Pancreas (tissue), 10 donors: Measurements from ENCODE around the gene CTTNBP2NL. TPM values are rescaled to one million over a fixed set of nuclear protein-coding genes. Genes with fewer than 3 reads are reported as not detected.

Source experiments
- ATAC-seq, 4 donors: fragments of 200-7000 bp; cut with Tn5 transposase; one replicate each; pipeline versions ENCODE4 v1.8.0 to v1.9.1; 2020; ENCODE audit warnings: mild to moderate bottlenecking in 4 of 4, moderate library complexity in 4 of 4
- DNase-seq, 6 donors: peaks; one replicate each; pipeline ENCODE4 v3.0.0-alpha.2; 2020
- FAIRE-seq: peaks from 2 replicates; lab custom pipeline; 2012; peaks lifted over from hg19 to GRCh38; lab: Jason Lieb, UNC
- H3K27ac ChIP-seq, 4 donors: fragments of 200-600 bp; sonication (generic); 1 replicate in 3 of 4; 2 replicates in 1 of 4; pipeline versions ENCODE4 v1.5.0 to v1.8.0; 2020
- H3K27me3 ChIP-seq, 4 donors: fragments of 200-600 bp; one replicate each; pipeline ENCODE4 v1.8.0; 2021
- H3K36me3 ChIP-seq, 3 donors: fragments of 200-600 bp; sonication (generic) in 1 of 3; one replicate each; pipeline versions ENCODE4 v1.5.0 to v1.8.0; 2020 to 2021
- H3K4me1 ChIP-seq, 3 donors: fragments of 200-600 bp; one replicate each; pipeline ENCODE4 v1.8.0; 2021
- H3K4me3 ChIP-seq, 4 donors: fragments of 200-600 bp; sonication (generic) in 2 of 4; one replicate each; pipeline versions ENCODE4 v1.5.0 to v1.8.0; 2020 to 2021
- H3K9me3 ChIP-seq, 4 donors: fragments of 200-600 bp; one replicate each; pipeline ENCODE4 v1.8.0; 2021
- WGBS, 2 donors: extraction: QIAGEN DNeasy Blood & Tissue Kit; methylation state at CpG; one replicate each; pipeline ENCODE4 v1.1.7; 2013; 5-methylcytosine and 5-hydroxymethylcytosine counted together
- intact Hi-C, 3 donors: fragments of 100-400 bp; cut with DNase I; formaldehyde crosslinking; loops; one replicate each; pipeline versions ENCODE4 v1.11.1 to v1.14.2; 2022
- polyA plus RNA-seq, 2 donors: library from polyadenylated mRNA; stranded (reverse); fragments of 200-250 nt; gene quantifications; one replicate each; pipeline ENCODE4 v1.2.3, GENCODE V29; 2013
- total RNA-seq, 6 donors: library from RNA; stranded (reverse); fragmentation: NEBNext Ultra II Directional in 4 of 6; extraction: Animal tissue kit (Norgen Biotek cat#: 25700) in 4 of 6; gene quantifications; one replicate each; pipeline versions ENCODE4 v1.2.1 to v1.2.4, GENCODE V29; 2021 to 2023
- TF ChIP-seq, protein P1 (sequence below), 4 donors: fragments of 200-600 bp; sonication (generic) in 3 of 4; IDR thresholded peaks; one replicate each; pipeline versions ENCODE4 v1.5.0 to v1.8.0; 2021; ENCODE audit warnings: antibody characterized with exemption in 4 of 4
- donor health status: healthy with polysubstance abuse.
- donor health status: DM: no; HTN: no; CAD: no; lungs with moderate emphysema.
- donor health status: DM: no; HTN: no; CAD: no.
- donor health status: control.
- donor health status: control.
- donor health status: Bipolar disorder and iron deficiency.
- donor health status: DM: yes; HTN: yes; CAD: no.
- donor health status: DM: no; HTN: no; CAD: no.
- donor health status: DM: no; HTN: no; CAD: no.
- donor health status: DM: yes; HTN: yes; CAD: no.

The CTTNBP2NL gene
- total and polyA plus RNA-seq, 8 donors: 2.8 to 24.0 (median 5.8) TPM

DNA sequence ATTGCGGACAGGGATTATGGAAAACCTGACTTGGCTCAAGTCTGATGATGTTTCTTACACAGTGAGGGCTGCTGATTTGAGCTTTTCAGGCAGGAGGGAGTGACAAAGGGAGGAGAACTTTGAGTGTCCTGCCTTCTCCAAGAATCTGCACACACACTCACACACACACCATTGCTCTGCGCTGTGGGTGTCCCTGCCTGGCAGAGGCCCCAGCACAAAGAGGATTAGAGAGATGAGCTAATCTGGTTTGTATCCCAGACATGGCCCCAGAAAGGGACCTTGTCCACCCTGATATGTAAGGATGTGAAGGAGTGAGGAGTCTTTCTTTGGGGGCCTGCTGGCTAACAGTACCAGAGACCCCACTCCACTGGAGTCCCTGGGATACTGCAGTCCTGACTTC lies 106.8 kb downstream of the CTTNBP2NL start:
- intact Hi-C loops: loop anchor here in 1 of 3 donors (10.0 kb wide), 1 partner anchor 202 kb away; the partner anchor contains the start of gene RHOC
- WGBS, 2 donors: 83 to 84% methylated on average over 2 of the region's 2 CpGs
- no peak overlapping the region for H3K27ac ChIP-seq
- no peaks in the 10 kb centered on the region for H3K27me3 ChIP-seq
- H3K4me3 ChIP-seq: no peak overlapping the region
- ATAC-seq (no peak), DNase-seq (no peak), FAIRE-seq (no peak)
- H3K4me1 ChIP-seq: peaks cover 0 to 2% (median 0%) of the 10 kb centered on the region in 3 donors
- TF ChIP-seq, protein P1, sequence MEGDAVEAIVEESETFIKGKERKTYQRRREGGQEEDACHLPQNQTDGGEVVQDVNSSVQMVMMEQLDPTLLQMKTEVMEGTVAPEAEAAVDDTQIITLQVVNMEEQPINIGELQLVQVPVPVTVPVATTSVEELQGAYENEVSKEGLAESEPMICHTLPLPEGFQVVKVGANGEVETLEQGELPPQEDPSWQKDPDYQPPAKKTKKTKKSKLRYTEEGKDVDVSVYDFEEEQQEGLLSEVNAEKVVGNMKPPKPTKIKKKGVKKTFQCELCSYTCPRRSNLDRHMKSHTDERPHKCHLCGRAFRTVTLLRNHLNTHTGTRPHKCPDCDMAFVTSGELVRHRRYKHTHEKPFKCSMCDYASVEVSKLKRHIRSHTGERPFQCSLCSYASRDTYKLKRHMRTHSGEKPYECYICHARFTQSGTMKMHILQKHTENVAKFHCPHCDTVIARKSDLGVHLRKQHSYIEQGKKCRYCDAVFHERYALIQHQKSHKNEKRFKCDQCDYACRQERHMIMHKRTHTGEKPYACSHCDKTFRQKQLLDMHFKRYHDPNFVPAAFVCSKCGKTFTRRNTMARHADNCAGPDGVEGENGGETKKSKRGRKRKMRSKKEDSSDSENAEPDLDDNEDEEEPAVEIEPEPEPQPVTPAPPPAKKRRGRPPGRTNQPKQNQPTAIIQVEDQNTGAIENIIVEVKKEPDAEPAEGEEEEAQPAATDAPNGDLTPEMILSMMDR (IDR thresholded peaks at IDR 0.05): no peak
- H3K9me3 ChIP-seq: no peaks in the 10 kb centered on the region
- H3K36me3 ChIP-seq: no peaks in the 10 kb centered on the region

GRCh38 chr1:112504001-112504660 lies 108.1 kb downstream of the CTTNBP2NL start:
- TF ChIP-seq, protein P1 (IDR thresholded peaks at IDR 0.05): no peak
- Histone ChIP-seq H3K4me3 (no peak overlapping the region), H3K27ac (no peak overlapping the region), H3K36me3 (no peaks in the 10 kb centered on the region), H3K9me3 (no peaks in the 10 kb centered on the region), H3K4me1 (peaks cover 0 to 8% (median 5%) of the 10 kb centered on the region in 3 donors), H3K27me3 (no peaks in the 10 kb centered on the region)
- ATAC-seq (no peak), FAIRE-seq (no peak), DNase-seq (peak in 1 of 6 donors; percentile 37)
- WGBS, 2 donors: 80 to 86% methylated on average over 11 of the region's 11 CpGs
- intact Hi-C loops: loop anchor here in 1 of 3 donors (10.0 kb wide), 1 partner anchor 201 kb away; the partner anchor contains the start of gene RHOC

DNA sequence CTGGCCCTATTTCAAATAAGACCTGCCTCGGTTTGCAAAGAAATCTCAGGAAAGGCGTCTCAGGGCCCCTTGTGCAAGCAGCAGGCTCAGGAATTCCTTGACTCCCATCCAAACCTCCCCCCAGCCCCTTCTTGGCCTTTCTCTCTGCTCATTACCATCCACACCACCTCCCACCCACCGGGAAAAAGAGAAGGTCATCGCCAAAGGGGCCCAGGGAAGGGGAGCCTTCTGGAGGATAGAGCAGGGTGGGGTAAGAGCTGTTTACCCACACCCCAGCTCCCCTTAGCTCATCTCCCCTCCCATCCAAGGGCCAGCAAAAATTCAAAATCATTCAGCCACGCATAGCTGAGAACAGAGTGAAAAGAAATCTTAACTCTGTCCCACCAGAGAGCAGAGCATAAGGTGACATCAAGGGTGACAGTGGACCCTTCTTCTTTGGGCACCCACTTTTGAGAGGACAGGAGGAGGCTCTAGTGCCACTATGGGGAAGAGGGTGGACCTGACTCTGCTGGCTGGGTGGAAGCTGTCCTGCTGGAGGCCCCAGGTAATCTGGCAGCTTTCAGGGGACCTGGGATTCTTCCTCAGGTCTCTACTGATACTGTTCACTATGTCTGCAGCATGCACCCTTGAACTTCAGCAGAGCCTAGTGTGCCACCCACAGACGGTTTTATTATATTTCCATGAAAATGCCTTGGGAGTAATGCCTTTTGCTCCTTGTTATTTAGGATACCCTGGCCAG lies 108.8 kb downstream of the CTTNBP2NL start:
- TF ChIP-seq, protein P1 (IDR thresholded peaks at IDR 0.05): no peak
- ATAC-seq (no peak), DNase-seq (no peak), FAIRE-seq (no peak)
- Histone ChIP-seq H3K9me3 (no peaks in the 10 kb centered on the region), H3K36me3 (no peaks in the 10 kb centered on the region), H3K4me1 (peaks cover 0 to 8% (median 5%) of the 10 kb centered on the region in 3 donors), H3K27me3 (no peaks in the 10 kb centered on the region), H3K4me3 (no peak overlapping the region), H3K27ac (no peak overlapping the region)
- WGBS, 2 donors: 61 to 64% methylated on average over 6 of the region's 6 CpGs
- intact Hi-C loops: loop anchor here in 2 of 3 donors (5.0 to 10.0 kb wide), 2 partner anchors 200 to 202 kb away; partner anchors contain the start of gene RHOC (in 2 of the 2)

GRCh38 chr1:112505400-112505785 lies 109.4 kb downstream of the CTTNBP2NL start:
- H3K27ac ChIP-seq: no peak overlapping the region
- DNase-seq (no peak), ATAC-seq (no peak), FAIRE-seq (no peak)
- WGBS, 2 donors: 54 to 86% methylated on average over 1 of the region's 1 CpG
- intact Hi-C loops: loop anchor here in 2 of 3 donors (5.0 to 10.0 kb wide), 2 partner anchors 199 to 202 kb away; partner anchors contain the start of gene RHOC (in 2 of the 2)
- TF ChIP-seq, protein P1 (IDR thresholded peaks at IDR 0.05): no peak
- no peaks in the 10 kb centered on the region for H3K27me3 ChIP-seq
- no peaks in the 10 kb centered on the region for H3K36me3 ChIP-seq
- H3K4me3 ChIP-seq: no peak overlapping the region
- peaks cover 0 to 8% (median 5%) of the 10 kb centered on the region in 3 donors for H3K4me1 ChIP-seq
- no peaks in the 10 kb centered on the region for H3K9me3 ChIP-seq
